ENCODE measurements around the gene HPCAL4. TPM values are rescaled to one million over a fixed set of nuclear protein-coding genes. Genes with fewer than 3 reads are reported as not detected.

The HPCAL4 gene
- total and polyA plus RNA-seq, 7 donors: 0.29 to 9.4 (median 3.1) TPM

GRCh38 chr1:39631361-39632322 is 59.6 kb downstream of the HPCAL4 start:
- intact Hi-C loops (cut with DNase I): no loop called here
- Histone ChIP-seq H3K27ac (no peak overlapping the region), H3K9me3 (no peaks in the 10 kb centered on the region), H3K4me1 (peaks cover 5% of the 10 kb centered on the region), H3K36me3 (ENCODE audit: insufficient read depth in 1 of 2, low read depth in 1 of 2) (peaks cover 0 to 23% of the 10 kb centered on the region in 2 donors), H3K27me3 (ENCODE audit: insufficient read depth in 3 of 3, low read length in 2 of 3) (no peaks in the 10 kb centered on the region), H3K4me3 (no peak overlapping the region)
- TF ChIP-seq, protein P1, sequence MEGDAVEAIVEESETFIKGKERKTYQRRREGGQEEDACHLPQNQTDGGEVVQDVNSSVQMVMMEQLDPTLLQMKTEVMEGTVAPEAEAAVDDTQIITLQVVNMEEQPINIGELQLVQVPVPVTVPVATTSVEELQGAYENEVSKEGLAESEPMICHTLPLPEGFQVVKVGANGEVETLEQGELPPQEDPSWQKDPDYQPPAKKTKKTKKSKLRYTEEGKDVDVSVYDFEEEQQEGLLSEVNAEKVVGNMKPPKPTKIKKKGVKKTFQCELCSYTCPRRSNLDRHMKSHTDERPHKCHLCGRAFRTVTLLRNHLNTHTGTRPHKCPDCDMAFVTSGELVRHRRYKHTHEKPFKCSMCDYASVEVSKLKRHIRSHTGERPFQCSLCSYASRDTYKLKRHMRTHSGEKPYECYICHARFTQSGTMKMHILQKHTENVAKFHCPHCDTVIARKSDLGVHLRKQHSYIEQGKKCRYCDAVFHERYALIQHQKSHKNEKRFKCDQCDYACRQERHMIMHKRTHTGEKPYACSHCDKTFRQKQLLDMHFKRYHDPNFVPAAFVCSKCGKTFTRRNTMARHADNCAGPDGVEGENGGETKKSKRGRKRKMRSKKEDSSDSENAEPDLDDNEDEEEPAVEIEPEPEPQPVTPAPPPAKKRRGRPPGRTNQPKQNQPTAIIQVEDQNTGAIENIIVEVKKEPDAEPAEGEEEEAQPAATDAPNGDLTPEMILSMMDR (IDR thresholded peaks at IDR 0.05): no peak
- WGBS, 3 donors: 75 to 88% (median 78%) methylated on average over 16 of the region's 16 CpGs
- DNase-seq (no peak), ATAC-seq (no peak)

DNA sequence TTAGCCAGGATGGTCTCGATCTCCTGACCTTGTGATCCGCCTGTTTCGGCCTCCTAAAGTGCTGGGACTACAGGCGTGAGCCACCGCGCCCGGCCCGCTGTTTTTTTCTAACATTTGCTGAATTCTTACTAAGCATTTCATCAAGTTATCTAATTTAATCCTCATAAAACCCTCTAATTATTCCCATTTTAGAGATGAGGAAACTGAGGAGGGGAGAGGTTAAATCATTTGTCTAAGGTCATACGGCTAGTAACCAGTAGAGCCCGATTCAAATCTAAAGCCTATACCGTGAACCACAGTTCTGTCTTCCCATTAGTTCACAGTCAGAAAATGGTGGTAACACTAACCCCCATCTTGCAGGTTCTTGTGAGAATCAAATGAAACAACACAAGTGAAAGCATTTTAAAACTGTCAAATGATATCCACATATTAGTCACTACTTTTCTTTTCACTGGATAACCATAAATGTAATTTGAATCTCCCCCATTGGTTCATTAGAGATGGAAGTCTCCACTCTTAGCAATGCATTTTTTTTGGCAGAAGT is 62.4 kb downstream of the HPCAL4 start:
- Histone ChIP-seq H3K4me1 (peaks cover 21% of the 10 kb centered on the region), H3K27ac (no peak overlapping the region), H3K27me3 (ENCODE audit: insufficient read depth in 3 of 3, low read length in 2 of 3) (no peaks in the 10 kb centered on the region), H3K9me3 (no peaks in the 10 kb centered on the region), H3K36me3 (ENCODE audit: insufficient read depth in 1 of 2, low read depth in 1 of 2) (peaks cover 0 to 23% of the 10 kb centered on the region in 2 donors), H3K4me3 (no peak overlapping the region)
- TF ChIP-seq, protein P1 (IDR thresholded peaks at IDR 0.05): no peak
- intact Hi-C loops (cut with DNase I): no loop called here
- ATAC-seq (no peak), DNase-seq (no peak)
- WGBS, 3 donors: 93 to 98% (median 97%) methylated on average over 11 of the region's 11 CpGs

Other genes with a start within 250 kb of the HPCAL4 start
- not detected for gene BMP8A, start 199.8 kb downstream of the HPCAL4 start, total RNA-seq
- under 1 TPM in 1 of 3 donors, not detected in 2; 0.04 TPM for gene BMP8A, start 199.8 kb downstream of the HPCAL4 start, polyA plus RNA-seq
- 100 to 1,000 TPM; 370 to 530 (median 476) TPM for gene PABPC4, start 114.6 kb downstream of the HPCAL4 start, total RNA-seq
- 100 to 1,000 TPM; 194 to 302 (median 241) TPM for gene PABPC4, start 114.6 kb downstream of the HPCAL4 start, polyA plus RNA-seq
- gene HEYL, start 51.8 kb downstream of the HPCAL4 start, total RNA-seq: 10 to 100 TPM in 1 of 4 donors, 1 to 10 TPM in 3; 4.1 to 10.0 (median 6.5) TPM
- 1 to 10 TPM; 2.1 to 5.8 (median 3.2) TPM for gene HEYL, start 51.8 kb downstream of the HPCAL4 start, polyA plus RNA-seq
- gene NT5C1A, start 19.3 kb downstream of the HPCAL4 start, total RNA-seq: 100 to 1,000 TPM in 1 of 4 donors, 10 to 100 TPM in 3; 35.0 to 112 (median 63.3) TPM
- 1 to 10 TPM; 1.2 to 7.7 (median 2.3) TPM for gene NT5C1A, start 19.3 kb downstream of the HPCAL4 start, polyA plus RNA-seq
- 10 to 100 TPM; 23.5 to 34.3 (median 33.2) TPM for gene PPIE, start 47.4 kb upstream of the HPCAL4 start, total RNA-seq
- 10 to 100 TPM; 44.5 to 53.2 (median 49.4) TPM for gene PPIE, start 47.4 kb upstream of the HPCAL4 start, polyA plus RNA-seq
- under 1 TPM in 3 of 4 donors, not detected in 1; 0.23 to 0.48 (median 0.34) TPM for gene OXCT2, start 79.9 kb upstream of the HPCAL4 start, total RNA-seq
- under 1 TPM in 2 of 3 donors, not detected in 1; 0.03 to 0.16 TPM for gene OXCT2, start 79.9 kb upstream of the HPCAL4 start, polyA plus RNA-seq
- under 1 TPM; 0.15 to 0.25 (median 0.17) TPM for gene BMP8B, start 97.4 kb upstream of the HPCAL4 start, total RNA-seq
- gene BMP8B, start 97.4 kb upstream of the HPCAL4 start, polyA plus RNA-seq: under 1 TPM; 0.06 to 0.11 (median 0.08) TPM
- gene TRIT1, start 192.1 kb upstream of the HPCAL4 start, total RNA-seq: 10 to 100 TPM in 2 of 4 donors, 1 to 10 TPM in 2; 6.4 to 13.7 (median 10.2) TPM
- 10 to 100 TPM in 2 of 3 donors, 1 to 10 TPM in 1; 9.7 to 26.2 (median 13.6) TPM for gene TRIT1, start 192.1 kb upstream of the HPCAL4 start, polyA plus RNA-seq
- gene MYCL, start 210.5 kb upstream of the HPCAL4 start, total RNA-seq: 1 to 10 TPM in 2 of 4 donors, under 1 TPM in 2; 0.19 to 1.7 (median 0.60) TPM
- gene MYCL, start 210.5 kb upstream of the HPCAL4 start, polyA plus RNA-seq: under 1 TPM; 0.10 to 0.27 (median 0.12) TPM